Stimulated activated CD4-positive, alpha-beta T cell treated with anti-CD3 and anti-CD28 coated beads, Interleukin-1b, Interleukin-23, amount 100 ng/mL, for 24 hours (primary cell): Measurements from ENCODE around the gene MAPRE3.

Source experiments
- DNase-seq, 4 experiments: peaks; one replicate each; pipeline ENCODE4 v3.0.0-alpha.2; 2020; ENCODE audit warnings: low read depth in 4 of 4, low spot score in 1 of 4

The MAPRE3 gene

GRCh38 chr2:26948800-26949199 lies 21.6 kb upstream of the MAPRE3 start:
- DNase-seq, result no peak

GRCh38 chr2:26950246-26950645 lies 20.2 kb upstream of the MAPRE3 start:
- no peak for DNase-seq

- no peak for DNase-seq
These were observed 19.2 kb upstream of the MAPRE3 start for GRCh38 chr2:26951236-26951635.

- DNase-seq, result no peak
These were observed 18.1 kb upstream of the MAPRE3 start for GRCh38 chr2:26952374-26952773.

- no peak for DNase-seq
These were observed 16.3 kb upstream of the MAPRE3 start for GRCh38 chr2:26954135-26954534.

- no peak for DNase-seq
These were observed 13.4 kb upstream of the MAPRE3 start for GRCh38 chr2:26957041-26957440.

GRCh38 chr2:26957534-26957933 lies 12.9 kb upstream of the MAPRE3 start:
- no peak for DNase-seq

GRCh38 chr2:26959331-26959730 lies 11.1 kb upstream of the MAPRE3 start:
- DNase-seq, result no peak

GRCh38 chr2:26964446-26965130 lies 5.8 kb upstream of the MAPRE3 start:
- DNase-seq, result no peak

- DNase-seq, result no peak
These were observed 2.4 kb upstream of the MAPRE3 start for GRCh38 chr2:26968001-26968400.

- DNase-seq, result no peak
These were observed 1.2 kb upstream of the MAPRE3 start for GRCh38 chr2:26969077-26969844.

- DNase-seq, result no peak
These were observed 641 bp downstream of the MAPRE3 start for GRCh38 chr2:26970928-26971627.

GRCh38 chr2:26971911-26972786 lies 1.7 kb downstream of the MAPRE3 start:
- no peak for DNase-seq

GRCh38 chr2:26974352-26974751 lies 3.9 kb downstream of the MAPRE3 start:
- DNase-seq, result no peak

GRCh38 chr2:26975102-26975501 lies 4.7 kb downstream of the MAPRE3 start:
- no peak for DNase-seq

- DNase-seq, result no peak
These were observed 5.2 kb downstream of the MAPRE3 start for GRCh38 chr2:26975656-26976055.

- DNase-seq, result no peak
These were observed 5.8 kb downstream of the MAPRE3 start for GRCh38 chr2:26976237-26976636.

GRCh38 chr2:26977012-26977411 lies 6.6 kb downstream of the MAPRE3 start:
- DNase-seq, result no peak

GRCh38 chr2:26978061-26978596 lies 7.7 kb downstream of the MAPRE3 start:
- DNase-seq, result no peak

GRCh38 chr2:26979741-26980140 lies 9.3 kb downstream of the MAPRE3 start:
- DNase-seq, result no peak

GRCh38 chr2:26980971-26981370 lies 10.5 kb downstream of the MAPRE3 start:
- DNase-seq, result no peak
